Measurements from ENCODE around the gene VSX1. TPM values are rescaled to one million over a fixed set of nuclear protein-coding genes. Genes with fewer than 3 reads are reported as not detected.
A peak's percentile ranks its signal among the peaks of the same experiment; 100 is the strongest.

VSX1 gene
- total RNA-seq, 4 donors from 2014 or later: not detected

DNA sequence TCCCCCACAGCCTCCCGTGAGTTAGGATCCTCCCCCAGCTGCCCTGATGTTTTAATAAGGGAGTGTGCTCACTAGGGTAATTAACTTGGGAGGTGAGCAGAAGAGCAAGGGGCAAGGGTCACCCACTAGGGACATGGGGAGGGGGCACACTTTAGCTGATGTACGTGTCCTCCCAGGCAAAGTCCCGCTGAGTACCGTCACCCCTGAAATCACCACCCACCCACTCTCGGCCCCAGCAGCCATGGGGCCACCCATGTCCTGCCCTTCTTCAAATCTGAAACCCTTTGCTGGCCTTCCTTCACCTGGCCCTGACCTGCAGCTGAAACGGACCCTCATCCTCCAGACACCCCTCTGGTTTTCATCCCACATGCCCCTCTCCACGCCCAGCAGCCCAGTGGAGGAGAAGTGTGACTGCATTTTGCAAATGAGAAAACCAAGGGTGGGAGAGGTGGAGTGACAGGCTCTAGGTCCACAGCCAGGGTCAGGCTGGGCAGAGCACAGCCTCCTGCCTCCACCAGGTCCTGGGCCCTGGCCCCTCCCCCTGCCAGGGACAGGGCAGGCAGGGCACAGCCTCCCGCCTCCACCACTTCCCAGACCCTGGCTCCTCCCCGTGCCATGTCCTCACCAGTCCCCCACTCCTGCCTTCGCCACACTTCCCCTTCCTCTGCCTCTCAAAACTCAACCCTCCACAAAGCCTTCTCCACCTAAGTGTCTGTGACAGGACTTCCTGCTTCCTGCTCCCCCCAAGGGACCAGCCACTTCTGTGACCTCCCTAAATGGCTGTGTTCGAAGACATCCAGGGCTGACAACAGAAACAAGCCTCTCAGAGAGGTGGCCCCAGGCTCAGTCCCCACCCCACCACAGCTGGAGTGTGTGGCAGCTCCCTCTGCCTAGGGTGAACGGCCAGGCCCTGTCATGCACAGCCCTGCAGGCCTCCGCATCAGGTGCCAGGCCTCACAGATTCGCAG is 39.1 kb downstream of the VSX1 start:
- Histone ChIP-seq H3K36me3 (peaks cover 0 to 30% of the 10 kb centered on the region in 2 donors), H3K27ac (peak overlapping the region in 3 of 4 donors; percentile 86 to 92 (median 88)), H3K4me3 (no peak overlapping the region), H3K4me1 (peaks cover 10 to 98% (median 73%) of the 10 kb centered on the region in 3 donors), H3K9me3 (no peaks in the 10 kb centered on the region), H3K27me3 (no peaks in the 10 kb centered on the region)
- 83% methylated on average over 4 of the region's 14 CpGs; no CpG with 5 or more reads in 1 of the 2 donors for WGBS, 2 donors (ENCODE audit: low coverage in 1 of 2)
- no peak for ATAC-seq
- TF ChIP-seq POLR2AphosphoS5 (IDR thresholded peaks at IDR 0.05) (no peak), EP300 (IDR thresholded peaks at IDR 0.05) (no peak), POLR2A (IDR thresholded peaks at IDR 0.05) (no peak)
- TF ChIP-seq, protein P1, sequence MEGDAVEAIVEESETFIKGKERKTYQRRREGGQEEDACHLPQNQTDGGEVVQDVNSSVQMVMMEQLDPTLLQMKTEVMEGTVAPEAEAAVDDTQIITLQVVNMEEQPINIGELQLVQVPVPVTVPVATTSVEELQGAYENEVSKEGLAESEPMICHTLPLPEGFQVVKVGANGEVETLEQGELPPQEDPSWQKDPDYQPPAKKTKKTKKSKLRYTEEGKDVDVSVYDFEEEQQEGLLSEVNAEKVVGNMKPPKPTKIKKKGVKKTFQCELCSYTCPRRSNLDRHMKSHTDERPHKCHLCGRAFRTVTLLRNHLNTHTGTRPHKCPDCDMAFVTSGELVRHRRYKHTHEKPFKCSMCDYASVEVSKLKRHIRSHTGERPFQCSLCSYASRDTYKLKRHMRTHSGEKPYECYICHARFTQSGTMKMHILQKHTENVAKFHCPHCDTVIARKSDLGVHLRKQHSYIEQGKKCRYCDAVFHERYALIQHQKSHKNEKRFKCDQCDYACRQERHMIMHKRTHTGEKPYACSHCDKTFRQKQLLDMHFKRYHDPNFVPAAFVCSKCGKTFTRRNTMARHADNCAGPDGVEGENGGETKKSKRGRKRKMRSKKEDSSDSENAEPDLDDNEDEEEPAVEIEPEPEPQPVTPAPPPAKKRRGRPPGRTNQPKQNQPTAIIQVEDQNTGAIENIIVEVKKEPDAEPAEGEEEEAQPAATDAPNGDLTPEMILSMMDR (IDR thresholded peaks at IDR 0.05): no peak

DNA sequence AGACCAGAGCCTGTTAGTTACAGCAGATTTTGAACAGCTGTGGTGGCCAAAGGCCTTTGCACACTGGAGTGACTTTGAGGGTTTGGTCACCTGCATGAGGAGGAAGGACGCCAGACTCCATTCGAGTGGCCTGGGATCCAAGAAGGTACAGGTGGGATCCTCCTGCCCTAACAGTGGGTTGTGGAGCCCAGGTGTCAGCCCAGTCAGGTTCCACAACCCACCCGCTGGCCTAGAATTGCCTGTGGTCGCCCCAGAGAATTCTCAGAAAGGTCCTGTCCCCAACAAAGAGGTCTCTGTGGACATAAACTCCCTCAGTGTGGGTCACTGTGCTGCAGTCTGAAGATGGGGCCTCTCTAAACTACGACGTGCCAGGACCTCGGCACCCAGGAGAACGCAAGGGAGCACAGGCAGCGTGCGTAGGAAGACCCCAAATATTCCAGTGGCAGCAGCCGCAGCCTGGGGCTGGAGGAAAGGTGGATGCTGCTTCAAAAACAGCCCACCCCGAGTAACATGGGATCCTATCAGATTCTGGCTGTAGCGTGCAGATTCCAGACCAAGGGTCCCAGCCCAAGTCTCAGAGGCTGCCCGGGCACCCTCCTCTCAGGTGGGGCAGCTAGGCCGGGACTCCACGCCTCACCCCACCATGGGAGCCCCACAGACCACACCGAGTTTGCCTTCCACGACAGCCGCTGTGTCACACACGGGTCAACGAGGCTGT is 40.0 kb downstream of the VSX1 start:
- Histone ChIP-seq H3K4me3 (no peak overlapping the region), H3K36me3 (peaks cover 0 to 22% of the 10 kb centered on the region in 2 donors), H3K4me1 (peaks cover 10 to 100% (median 81%) of the 10 kb centered on the region in 3 donors), H3K27ac (peak overlapping the region in 3 of 4 donors; percentile 86 to 92 (median 88)), H3K9me3 (no peaks in the 10 kb centered on the region), H3K27me3 (no peaks in the 10 kb centered on the region)
- WGBS, 2 donors (ENCODE audit: low coverage in 1 of 2): no CpG with 5 or more reads among the region's 21 CpGs
- TF ChIP-seq, protein P1 (IDR thresholded peaks at IDR 0.05): no peak
- no peak for TF ChIP-seq POLR2A (IDR thresholded peaks at IDR 0.05)
- TF ChIP-seq EP300 (IDR thresholded peaks at IDR 0.05): no peak
- TF ChIP-seq POLR2AphosphoS5 (IDR thresholded peaks at IDR 0.05): no peak
- no peak for ATAC-seq

DNA sequence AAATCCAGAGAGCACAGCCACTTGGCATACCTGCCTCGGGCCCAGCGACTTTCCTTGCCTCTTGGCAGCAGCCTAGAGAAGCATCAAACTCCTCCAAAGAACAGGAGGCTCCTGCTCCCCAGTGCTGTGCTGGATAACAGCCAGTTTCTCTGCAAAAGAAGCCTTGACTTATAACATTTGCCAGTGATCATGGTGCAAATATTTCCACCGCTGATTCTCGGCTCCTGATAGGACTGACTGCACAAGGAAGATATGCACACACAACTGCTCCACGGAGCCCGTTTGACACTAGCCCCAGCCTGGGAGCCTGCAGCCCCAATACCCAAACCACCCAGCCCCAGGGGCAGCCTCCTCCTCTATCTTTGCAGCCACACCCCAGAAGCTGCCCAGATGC is 41.5 kb downstream of the VSX1 start:
- ATAC-seq: peak; percentile 46
- H3K4me3 ChIP-seq: no peak overlapping the region
- 15 to 20% methylated on average over 2 to 3 of the region's 6 CpGs for WGBS, 2 donors (ENCODE audit: low coverage in 1 of 2)
- H3K4me1 ChIP-seq: peaks cover 10 to 100% (median 95%) of the 10 kb centered on the region in 3 donors
- no peaks in the 10 kb centered on the region for H3K9me3 ChIP-seq
- TF ChIP-seq POLR2AphosphoS5 (IDR thresholded peaks at IDR 0.05): peak; percentile 70
- TF ChIP-seq EP300 (IDR thresholded peaks at IDR 0.05): no peak
- peak overlapping the region; percentile 70 to 92 (median 87) for H3K27ac ChIP-seq
- no peaks in the 10 kb centered on the region for H3K27me3 ChIP-seq
- H3K36me3 ChIP-seq: peaks cover 0 to 6% of the 10 kb centered on the region in 2 donors

DNA sequence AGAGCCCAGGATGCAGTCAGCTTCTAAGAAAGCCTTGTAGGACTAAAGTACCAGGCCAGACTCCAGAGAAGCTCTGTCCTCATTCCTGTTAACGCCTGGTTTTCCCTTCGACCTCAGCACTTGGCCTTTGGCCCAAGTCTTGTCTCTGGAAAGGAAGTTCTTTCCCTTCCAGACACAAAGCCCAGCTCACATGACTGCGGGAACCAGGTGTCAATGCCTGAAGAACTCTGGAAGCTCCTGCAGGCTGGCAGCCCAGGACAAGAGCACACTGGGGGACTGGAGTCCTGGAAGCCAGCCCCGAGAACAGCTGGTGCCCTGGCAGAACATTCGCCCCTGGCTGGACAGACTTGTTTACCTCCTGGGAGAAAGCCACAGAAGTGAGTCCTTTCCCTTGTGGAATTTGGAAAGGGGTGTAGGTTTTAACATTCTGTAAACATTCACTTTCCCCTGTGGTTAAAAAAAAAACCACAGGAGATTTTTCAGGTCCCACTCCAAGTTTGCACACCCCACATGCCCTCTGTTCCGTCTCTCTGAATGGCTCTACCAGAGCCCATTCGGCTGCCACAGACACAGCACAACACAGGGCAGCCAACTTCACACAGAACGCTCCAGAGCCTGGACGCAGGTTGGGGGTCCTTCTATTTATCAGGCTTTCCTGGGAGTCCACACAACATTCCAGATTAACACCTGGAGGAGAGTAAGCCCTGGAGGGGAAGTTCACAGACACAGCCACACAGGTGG is 42.1 kb downstream of the VSX1 start:
- ATAC-seq: peak; percentile 95
- H3K4me1 ChIP-seq: peaks cover 10 to 100% (median 97%) of the 10 kb centered on the region in 3 donors
- WGBS, 2 donors (ENCODE audit: low coverage in 1 of 2): 8% methylated on average over 4 of the region's 9 CpGs; no CpG with 5 or more reads in 1 of the 2 donors

More for the DNA sequence above, 42.1 kb downstream of the VSX1 start:
- Histone ChIP-seq H3K4me3 (no peak overlapping the region), H3K27me3 (no peaks in the 10 kb centered on the region), H3K9me3 (no peaks in the 10 kb centered on the region), H3K27ac (peak overlapping the region; percentile 83 to 92 (median 87)), H3K36me3 (peaks cover 0 to under 1% of the 10 kb centered on the region in 2 donors)
- TF ChIP-seq, protein P1 (IDR thresholded peaks at IDR 0.05): peak in 2 of 4 experiments; percentile 43 to 49
- TF ChIP-seq POLR2AphosphoS5 (IDR thresholded peaks at IDR 0.05): peak; percentile 99
- no peak for TF ChIP-seq POLR2A (IDR thresholded peaks at IDR 0.05)
- TF ChIP-seq EP300 (IDR thresholded peaks at IDR 0.05): no peak

Measured in gastroesophageal sphincter (tissue), 4 donors.